Activated B cell treated with CpG ODN at 0.5 μM for 24 hours (primary cell): ENCODE data around the gene FRYL. TPM values are rescaled to one million over a fixed set of nuclear protein-coding genes. Genes with fewer than 3 reads are reported as not detected.
"Not testable (repeated sequence)": the region's sequence is repeated elsewhere in the genome, so short reads cannot be mapped to it uniquely, and the experiment has no call there.

ENCODE experiments used
- ATAC-seq: fragments of 200-7000 bp; cut with Tn5 transposase; one replicate; pipeline ENCODE4 v1.10.0; 2021; ENCODE audit warnings: low read depth, mild to moderate bottlenecking, moderate library complexity
- CTCF ChIA-PET: fragments of 350-600 bp; sonication (Branson Sonifier 250); formaldehyde crosslinking; loops from one replicate; lab custom pipeline; 2021; ENCODE audit warnings: antibody characterized with exemption; lab: Charles Lee
- POLR2A ChIA-PET: fragments of 350-600 bp; sonication (Branson Sonifier 250); formaldehyde crosslinking; loops from one replicate; lab custom pipeline; 2021; ENCODE audit warnings: antibody characterized with exemption; lab: Charles Lee
- DNase-seq: peaks from one replicate; pipeline ENCODE4 v3.0.0; 2022
- H3K27ac Mint-ChIP-seq: one replicate; pipeline ENCODE4 v1.8.0; 2020; ENCODE audit warnings: mixed read lengths
- H3K27me3 Mint-ChIP-seq: one replicate; pipeline ENCODE4 v1.8.0; 2021; ENCODE audit warnings: mixed read lengths
- H3K36me3 Mint-ChIP-seq: one replicate; pipeline ENCODE4 v1.8.0; 2021; ENCODE audit warnings: low read depth, mixed read lengths
- H3K4me1 Mint-ChIP-seq: one replicate; pipeline ENCODE4 v1.8.0; 2021; ENCODE audit warnings: mixed read lengths
- H3K4me3 Mint-ChIP-seq: one replicate; pipeline ENCODE4 v1.8.0; 2020; ENCODE audit warnings: mild to moderate bottlenecking, mixed read lengths
- H3K9me3 Mint-ChIP-seq: one replicate; pipeline ENCODE4 v1.8.0; 2020; ENCODE audit warnings: mixed read lengths
- intact Hi-C: fragments of 100-400 bp; cut with micrococcal nuclease; formaldehyde crosslinking; loops from one replicate; pipeline ENCODE4 v1.15.1; 2024
- total RNA-seq: library from RNA; stranded (reverse); gene quantifications from 2 replicates; pipeline ENCODE4 v1.2.3, GENCODE V29; 2022
- TF ChIP-seq, protein P1 (sequence below): fragments of 200-600 bp; IDR thresholded peaks from one replicate; pipeline ENCODE4 v1.8.0; 2022; ENCODE audit warnings: antibody characterized with exemption, mild to moderate bottlenecking

FRYL gene
- total RNA-seq, 1 donor from 2014 or later: 91.5 TPM

DNA sequence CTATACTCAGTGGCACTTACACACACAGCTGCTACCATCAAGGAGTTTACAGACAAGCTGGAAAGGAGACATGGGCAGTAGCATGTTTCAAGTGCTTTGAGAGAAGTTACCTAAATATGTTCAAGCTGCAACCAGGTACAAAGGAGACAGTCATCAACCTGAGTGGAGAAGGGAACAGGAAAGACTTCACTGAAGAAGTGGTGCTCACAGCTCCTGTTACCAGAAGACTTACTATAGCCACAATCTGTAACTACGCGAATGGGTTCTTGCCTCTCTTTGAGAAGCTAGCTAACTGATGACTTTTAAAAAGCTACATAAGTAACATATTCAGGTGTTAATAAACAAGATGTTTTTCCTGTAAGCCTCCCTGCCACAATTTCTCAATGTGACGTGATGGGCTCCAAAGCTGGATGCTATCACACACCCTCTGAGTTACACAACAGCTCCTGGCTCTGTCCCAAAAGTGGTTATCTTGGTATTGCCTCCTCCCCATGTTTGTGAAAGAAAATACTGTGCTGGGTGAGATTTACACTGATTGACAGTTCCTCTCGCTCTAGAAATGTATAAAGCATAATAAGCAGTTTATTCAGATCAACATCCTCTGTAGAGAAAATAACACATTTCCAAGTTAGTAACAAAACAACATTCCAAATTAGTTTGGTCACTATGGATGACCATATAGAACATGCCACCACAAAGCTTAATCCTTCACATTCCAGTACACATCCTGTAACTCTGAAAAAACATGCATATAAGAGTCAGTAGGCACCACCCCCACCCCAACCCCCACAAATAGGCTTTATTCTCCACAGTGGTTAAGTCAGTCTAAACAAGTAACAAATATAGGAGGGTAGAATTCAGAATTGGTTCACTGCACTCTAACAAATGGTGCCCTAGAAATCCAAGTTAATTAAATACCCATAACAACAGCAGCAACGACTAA is 81.8 kb downstream of the FRYL start:
- DNase-seq (no peak), ATAC-seq (no peak)
- Mint-ChIP-seq H3K4me1 (peaks cover 41% of the 10 kb centered on the region), H3K9me3 (peaks cover 3% of the 10 kb centered on the region), H3K4me3 (no peak overlapping the region), H3K36me3 (peaks cover 16% of the 10 kb centered on the region), H3K27me3 (no peaks in the 10 kb centered on the region), H3K27ac (no peak overlapping the region)
- CTCF ChIA-PET: interaction anchor here (1.1 kb wide), 1 partner anchor 197 kb away, joined by 3 read pairs; no protein-coding TSS in a partner anchor
- intact Hi-C loops: no loop called here
- POLR2A ChIA-PET: no interaction called here
- TF ChIP-seq, protein P1, sequence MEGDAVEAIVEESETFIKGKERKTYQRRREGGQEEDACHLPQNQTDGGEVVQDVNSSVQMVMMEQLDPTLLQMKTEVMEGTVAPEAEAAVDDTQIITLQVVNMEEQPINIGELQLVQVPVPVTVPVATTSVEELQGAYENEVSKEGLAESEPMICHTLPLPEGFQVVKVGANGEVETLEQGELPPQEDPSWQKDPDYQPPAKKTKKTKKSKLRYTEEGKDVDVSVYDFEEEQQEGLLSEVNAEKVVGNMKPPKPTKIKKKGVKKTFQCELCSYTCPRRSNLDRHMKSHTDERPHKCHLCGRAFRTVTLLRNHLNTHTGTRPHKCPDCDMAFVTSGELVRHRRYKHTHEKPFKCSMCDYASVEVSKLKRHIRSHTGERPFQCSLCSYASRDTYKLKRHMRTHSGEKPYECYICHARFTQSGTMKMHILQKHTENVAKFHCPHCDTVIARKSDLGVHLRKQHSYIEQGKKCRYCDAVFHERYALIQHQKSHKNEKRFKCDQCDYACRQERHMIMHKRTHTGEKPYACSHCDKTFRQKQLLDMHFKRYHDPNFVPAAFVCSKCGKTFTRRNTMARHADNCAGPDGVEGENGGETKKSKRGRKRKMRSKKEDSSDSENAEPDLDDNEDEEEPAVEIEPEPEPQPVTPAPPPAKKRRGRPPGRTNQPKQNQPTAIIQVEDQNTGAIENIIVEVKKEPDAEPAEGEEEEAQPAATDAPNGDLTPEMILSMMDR: no peak

DNA sequence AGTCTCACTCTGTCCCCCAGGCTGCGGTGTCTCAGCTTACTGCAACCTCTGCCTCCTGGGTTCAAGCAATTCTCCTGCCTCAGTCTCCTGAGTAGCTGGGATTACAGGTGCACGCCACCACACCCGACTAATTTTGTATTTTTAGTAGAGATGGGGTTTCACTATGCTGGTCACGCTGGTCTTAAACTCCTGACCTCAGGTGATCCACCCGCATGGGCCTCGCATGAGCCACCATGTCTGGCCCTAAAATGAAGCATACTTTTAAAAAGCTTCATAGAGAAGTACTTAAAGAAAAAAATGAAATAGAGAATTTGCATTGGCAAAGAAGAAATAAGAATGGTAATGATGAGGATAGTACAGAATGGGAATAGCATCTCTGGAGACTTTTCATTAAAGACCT is 82.6 kb downstream of the FRYL start:
- H3K9me3 Mint-ChIP-seq, ATAC-seq, H3K27ac Mint-ChIP-seq, DNase-seq, H3K27me3 Mint-ChIP-seq, intact Hi-C loops, H3K4me3 Mint-ChIP-seq: not testable (repeated sequence)
- Mint-ChIP-seq H3K36me3 (peaks cover 12% of the 10 kb centered on the region), H3K4me1 (peaks cover 38% of the 10 kb centered on the region)
- ChIA-PET POLR2A (interaction anchor here (0.8 kb wide), 1 partner anchor 208 kb away, joined by 5 read pairs; no protein-coding TSS in a partner anchor), CTCF (interaction anchor here (1.1 kb wide), 1 partner anchor 197 kb away, joined by 3 read pairs; no protein-coding TSS in a partner anchor)

DNA sequence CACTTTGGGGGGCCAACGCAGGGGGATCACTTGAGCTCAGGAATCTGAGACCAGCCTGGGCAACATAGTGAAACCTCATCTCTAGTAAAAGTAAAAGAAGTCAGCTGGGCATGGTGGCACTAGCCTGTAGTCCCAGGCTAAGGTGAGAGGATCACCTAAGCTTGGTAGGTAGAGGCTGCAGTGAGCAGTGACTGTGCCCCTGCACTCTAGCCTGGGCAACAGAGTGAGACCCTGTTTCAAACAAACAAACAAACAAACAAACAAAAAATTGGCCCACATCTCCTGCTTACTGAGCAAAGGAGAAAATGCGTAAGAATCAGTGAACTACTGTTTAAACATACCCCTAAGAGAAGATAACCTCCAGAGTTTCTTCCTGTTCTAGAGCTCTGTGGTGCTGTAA is 85.3 kb downstream of the FRYL start:
- H3K9me3 Mint-ChIP-seq: peaks cover 3% of the 10 kb centered on the region
- H3K4me3 Mint-ChIP-seq: no peak overlapping the region
- ChIA-PET POLR2A (no interaction called here), CTCF (no interaction called here)
- TF ChIP-seq, protein P1: no peak
- H3K27me3 Mint-ChIP-seq: no peaks in the 10 kb centered on the region
- no peak for ATAC-seq
- no peak overlapping the region for H3K27ac Mint-ChIP-seq
- H3K4me1 Mint-ChIP-seq: peaks cover 45% of the 10 kb centered on the region
- no peak for DNase-seq
- H3K36me3 Mint-ChIP-seq: peaks cover 9% of the 10 kb centered on the region
- intact Hi-C loops: no loop called here

DNA sequence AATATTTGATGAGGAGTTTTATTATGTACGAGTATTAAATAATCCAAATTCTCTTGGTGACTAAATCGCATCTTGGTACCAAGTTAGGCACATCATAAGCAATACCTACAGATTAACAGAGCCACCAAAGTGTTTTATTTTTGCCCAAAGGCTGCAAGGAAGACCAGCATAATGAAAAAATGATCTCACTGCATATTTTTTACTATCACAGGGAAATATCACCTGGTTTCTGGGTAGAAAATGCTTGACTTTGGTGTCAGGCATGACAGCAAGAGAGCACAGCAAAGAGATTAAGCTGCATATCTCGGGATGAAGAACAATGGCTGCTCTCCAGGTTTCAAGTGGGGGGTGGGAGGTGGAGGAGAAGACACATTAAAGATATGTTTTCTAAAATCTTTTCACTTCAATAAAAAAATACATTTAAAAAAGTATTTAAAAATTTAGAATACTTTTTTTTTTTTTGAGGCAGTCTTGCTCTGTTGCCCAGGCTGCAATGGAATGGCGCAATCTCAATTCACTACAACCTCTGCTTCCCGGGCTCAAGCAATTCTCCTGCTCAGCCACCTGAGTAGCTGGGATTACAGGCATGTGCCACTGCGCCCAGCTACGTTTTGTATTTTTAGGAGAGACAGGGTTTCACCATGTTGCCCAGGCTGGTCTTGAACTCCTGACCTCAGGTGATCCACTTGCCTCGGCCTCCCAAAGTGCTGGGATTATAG is 86.1 kb downstream of the FRYL start:
- no peak overlapping the region for H3K4me3 Mint-ChIP-seq
- no peaks in the 10 kb centered on the region for H3K27me3 Mint-ChIP-seq
- H3K27ac Mint-ChIP-seq: no peak overlapping the region
- H3K4me1 Mint-ChIP-seq: peaks cover 45% of the 10 kb centered on the region
- no peak for DNase-seq
- intact Hi-C loops: no loop called here
- H3K9me3 Mint-ChIP-seq: peaks cover 3% of the 10 kb centered on the region
- ChIA-PET POLR2A (no interaction called here), CTCF (no interaction called here)
- TF ChIP-seq, protein P1: no peak
- ATAC-seq: no peak
- peaks cover 9% of the 10 kb centered on the region for H3K36me3 Mint-ChIP-seq

- Mint-ChIP-seq H3K27me3 (no peaks in the 10 kb centered on the region), H3K36me3 (peaks cover 5% of the 10 kb centered on the region), H3K9me3 (peaks cover 3% of the 10 kb centered on the region), H3K27ac (no peak overlapping the region), H3K4me3 (no peak overlapping the region), H3K4me1 (peaks cover 38% of the 10 kb centered on the region)
- intact Hi-C loops: no loop called here
- CTCF ChIA-PET: no interaction called here
- no peak for DNase-seq
- POLR2A ChIA-PET: no interaction called here
- TF ChIP-seq, protein P1: no peak
- no peak for ATAC-seq
Measured at GRCh38 chr4:48692897-48693296, 87.2 kb downstream of the FRYL start.
